HG03135 (cell line): ENCODE measurements around the gene BORCS6.
A peak's percentile ranks its signal among the peaks of the same experiment; 100 is the strongest.

Experiments used
- ATAC-seq: cut with Tn5 transposase; IDR thresholded peaks from one replicate; pipeline ENCODE4 v1.9.1; 2021; ENCODE audit warnings: mild to moderate bottlenecking, moderate library complexity; ENCODE audit not compliant: unreplicated experiment

Gene BORCS6

GRCh38 chr17:8212312-8213180, 22.6 kb upstream of the BORCS6 start:
- no peak for ATAC-seq

GRCh38 chr17:8210761-8211458, 20.9 kb upstream of the BORCS6 start:
- ATAC-seq: no peak

GRCh38 chr17:8209907-8210760, 20.2 kb upstream of the BORCS6 start, which contains the start of gene AURKB:
Gene AURKB (minus strand): TSS chr17:8210575. CDS start chr17:8210224, 351 bp downstream.
- peak; percentile 77 for ATAC-seq

- ATAC-seq: no peak
Measured at GRCh38 chr17:8206536-8206935, 16.6 kb upstream of the BORCS6 start.

GRCh38 chr17:8204761-8205555, 15.0 kb upstream of the BORCS6 start:
- ATAC-seq: no peak

GRCh38 chr17:8192070-8192815, 2.3 kb upstream of the BORCS6 start:
- ATAC-seq: peak; percentile 28

GRCh38 chr17:8190506-8190905, 526 bp upstream of the BORCS6 start:
- ATAC-seq: no peak

- ATAC-seq: peak; percentile 0
Measured at GRCh38 chr17:8189041-8189710, 804 bp downstream of the BORCS6 start.

- ATAC-seq: no peak
Measured at GRCh38 chr17:8188263-8188839, 1.6 kb downstream of the BORCS6 start.

GRCh38 chr17:8187517-8188262, 2.3 kb downstream of the BORCS6 start:
- ATAC-seq: no peak

GRCh38 chr17:8186787-8187516, 3.0 kb downstream of the BORCS6 start:
- ATAC-seq: no peak

- no peak for ATAC-seq
Measured at GRCh38 chr17:8186446-8186786, 3.6 kb downstream of the BORCS6 start.

GRCh38 chr17:8185582-8186445, 4.2 kb downstream of the BORCS6 start:
- ATAC-seq: peak; percentile 21

- no peak for ATAC-seq
Measured at GRCh38 chr17:8176998-8177731, 12.8 kb downstream of the BORCS6 start.

GRCh38 chr17:8176197-8176940, 13.6 kb downstream of the BORCS6 start, which contains the start of gene TMEM107:
Gene TMEM107 (minus strand): TSS chr17:8176380. CDS start chr17:8176286, 94 bp downstream.
- peak; percentile 41 for ATAC-seq
